H9 (cell line): ENCODE data around the gene WDR70. TPM values are rescaled to one million over a fixed set of nuclear protein-coding genes. Genes with fewer than 3 reads are reported as not detected.

Source experiments
- DNase-seq: peaks from one replicate; pipeline ENCODE4 v3.0.0-alpha.2; 2017
- H2AFZ ChIP-seq: one replicate; pipeline ENCODE4 v1.6.1; 2013; ENCODE audit warnings: mild to moderate bottlenecking, low read length, control low read depth, moderate library complexity
- H2AK5ac ChIP-seq: 2 replicates; pipeline ENCODE4 v1.6.1; 2013; ENCODE audit warnings: low read length, control low read depth, mixed read lengths; ENCODE audit not compliant: insufficient read length
- H2BK120ac ChIP-seq: one replicate; pipeline ENCODE4 v1.6.1; 2013; ENCODE audit warnings: low read depth, mild to moderate bottlenecking, low read length, control low read depth, inconsistent platforms; ENCODE audit not compliant: poor library complexity, severe bottlenecking
- H2BK12ac ChIP-seq: 2 replicates; pipeline ENCODE4 v1.6.1; 2013; ENCODE audit warnings: low read length, control low read depth, mixed read lengths, low read depth; ENCODE audit not compliant: insufficient read length
- H2BK15ac ChIP-seq: 2 replicates; pipeline ENCODE4 v1.6.1; 2013; ENCODE audit warnings: low read depth, low read length, control low read depth
- H2BK20ac ChIP-seq: one replicate; pipeline ENCODE4 v1.6.1; 2013; ENCODE audit warnings: low read depth, mild to moderate bottlenecking, low read length, control low read depth, inconsistent platforms; ENCODE audit not compliant: poor library complexity, severe bottlenecking
- H2BK5ac ChIP-seq: 2 replicates; pipeline ENCODE4 v1.6.1; 2013; ENCODE audit warnings: low read length, control low read depth, mixed read lengths; ENCODE audit not compliant: insufficient read length
- H3K14ac ChIP-seq: 2 replicates; pipeline ENCODE4 v1.6.1; 2013; ENCODE audit warnings: low read length, control low read depth; ENCODE audit not compliant: insufficient read depth
- H3K18ac ChIP-seq: 2 replicates; pipeline ENCODE4 v1.6.1; 2013; ENCODE audit warnings: low read depth, mild to moderate bottlenecking, mixed read lengths, low read length, control low read depth; ENCODE audit not compliant: insufficient read length
- H3K23ac ChIP-seq: 2 replicates; pipeline ENCODE4 v1.6.1; 2013; ENCODE audit warnings: low read length, control low read depth, mixed read lengths, low read depth; ENCODE audit not compliant: insufficient read length
- H3K23me2 ChIP-seq: 2 replicates; pipeline ENCODE4 v1.6.1; 2013; ENCODE audit warnings: low read depth, mild to moderate bottlenecking, mixed read lengths, low read length, control low read depth; ENCODE audit not compliant: insufficient read length, poor library complexity, severe bottlenecking
- H3K27ac ChIP-seq: 2 replicates; pipeline ENCODE4 v1.5.1; 2013; ENCODE audit warnings: low read length, control low read depth, mixed read lengths, low read depth; ENCODE audit not compliant: insufficient read length
- H3K27me3 ChIP-seq: 2 replicates; pipeline ENCODE4 v1.6.1; 2013; ENCODE audit warnings: low read length, control low read depth, inconsistent platforms; ENCODE audit not compliant: insufficient read depth
- H3K4ac ChIP-seq: 2 replicates; pipeline ENCODE4 v1.6.1; 2013; ENCODE audit warnings: low read depth, mild to moderate bottlenecking, control low read depth, inconsistent platforms, low read length, moderate library complexity
- H3K4me1 ChIP-seq: 2 replicates; pipeline ENCODE4 v1.6.1; 2013; ENCODE audit warnings: low read length, control low read depth, inconsistent platforms; ENCODE audit not compliant: insufficient read depth
- H3K4me2 ChIP-seq: 2 replicates; pipeline ENCODE4 v1.6.1; 2013; ENCODE audit warnings: low read length, control low read depth, mixed read lengths; ENCODE audit not compliant: insufficient read length, insufficient read depth
- H3K56ac ChIP-seq: 2 replicates; pipeline ENCODE4 v1.6.1; 2013; ENCODE audit warnings: low read depth, mild to moderate bottlenecking, mixed read lengths, low read length, control low read depth; ENCODE audit not compliant: insufficient read length
- H3K79me1 ChIP-seq: 2 replicates; pipeline ENCODE4 v1.6.1; 2013; ENCODE audit warnings: low read depth, mild to moderate bottlenecking, moderate library complexity, low read length, control low read depth, inconsistent platforms; ENCODE audit not compliant: insufficient read depth, poor library complexity, severe bottlenecking
- H3K79me2 ChIP-seq: 2 replicates; pipeline ENCODE4 v1.6.1; 2013; ENCODE audit warnings: low read length, control low read depth, inconsistent platforms; ENCODE audit not compliant: insufficient read depth
- H3K9ac ChIP-seq: 2 replicates; pipeline ENCODE4 v1.6.1; 2013; ENCODE audit warnings: low read length, control low read depth, mixed read lengths; ENCODE audit not compliant: insufficient read length; ENCODE audit errors: extremely low read depth
- H3K9me3 ChIP-seq: one replicate; pipeline ENCODE4 v1.6.1; 2013; ENCODE audit warnings: low read depth, low read length, inconsistent platforms; ENCODE audit not compliant: control insufficient read depth
- H3T11ph ChIP-seq: one replicate; pipeline ENCODE4 v1.6.1; 2013; ENCODE audit warnings: mild to moderate bottlenecking, low read length, control low read depth, inconsistent platforms
- H4K20me1 ChIP-seq: one replicate; pipeline ENCODE4 v1.6.1; 2013; ENCODE audit not compliant: control insufficient read depth, insufficient read length, insufficient read depth
- H4K5ac ChIP-seq: 2 replicates; pipeline ENCODE4 v1.6.1; 2013; ENCODE audit warnings: low read depth, mild to moderate bottlenecking, mixed read lengths, low read length, control low read depth; ENCODE audit not compliant: insufficient read length
- H4K8ac ChIP-seq: replicated peaks from 2 replicates; pipeline ENCODE4 v1.6.1; 2013; ENCODE audit warnings: low read length, control low read depth, mixed read lengths, low read depth; ENCODE audit not compliant: insufficient read length
- H4K91ac ChIP-seq: 2 replicates; pipeline ENCODE4 v1.6.1; 2013; ENCODE audit warnings: low read depth, mild to moderate bottlenecking, moderate library complexity, mixed read lengths, low read length, control low read depth; ENCODE audit not compliant: insufficient read length
- H3K27ac Mint-ChIP-seq, 3 experiments: 2 replicates in 2 of 3; 3 replicates in 1 of 3; pipeline ENCODE4 v1.8.0; 2020 to 2021; ENCODE audit warnings: mixed read lengths in 3 of 3, mild to moderate bottlenecking in 1 of 3, moderate library complexity in 1 of 3
- H3K27me3 Mint-ChIP-seq: 2 replicates; pipeline ENCODE4 v1.8.0; 2021; ENCODE audit warnings: low read depth, mild to moderate bottlenecking, moderate library complexity, mixed read lengths
- H3K36me3 Mint-ChIP-seq, 3 experiments: 2 replicates in 2 of 3; 3 replicates in 1 of 3; pipeline ENCODE4 v1.8.0; 2020 to 2021; ENCODE audit warnings: low read depth in 3 of 3, mixed read lengths in 3 of 3; ENCODE audit not compliant: insufficient read depth in 1 of 3
- H3K4me1 Mint-ChIP-seq, 2 experiments: 2 replicates each; pipeline ENCODE4 v1.8.0; 2020; ENCODE audit warnings: mixed read lengths in 2 of 2
- H3K4me3 Mint-ChIP-seq, 2 experiments: 2 replicates in 1 of 2; 3 replicates in 1 of 2; pipeline ENCODE4 v1.8.0; 2020 to 2021; ENCODE audit warnings: mild to moderate bottlenecking in 2 of 2, mixed read lengths in 2 of 2, moderate library complexity in 1 of 2
- H3K9me3 Mint-ChIP-seq, 2 experiments: 2 replicates in 1 of 2; 3 replicates in 1 of 2; pipeline ENCODE4 v1.8.0; 2020; ENCODE audit warnings: mild to moderate bottlenecking in 2 of 2, mixed read lengths in 2 of 2, moderate library complexity in 1 of 2
- WGBS: extraction: QIAGEN DNeasy Blood & Tissue Kit; methylation state at CpG from one replicate; pipeline ENCODE4 v1.1.7; 2013; ENCODE audit warnings: missing lambda C conversion rate, low lambda C conversion rate, mixed read lengths; ENCODE audit not compliant: insufficient read length; ENCODE audit errors: extremely low coverage; 5-methylcytosine and 5-hydroxymethylcytosine counted together
- total RNA-seq: library from RNA; stranded (reverse); gene quantifications from 2 replicates; pipeline ENCODE4 v1.2.1, GENCODE V29; 2021
- TF ChIP-seq, protein P1 (sequence below): fragments of 200-600 bp; sonication (generic); conservative IDR thresholded peaks from 3 replicates; pipeline ENCODE4 v1.8.0; 2021; ENCODE audit warnings: antibody characterized with exemption, mild to moderate bottlenecking

The WDR70 gene
- total RNA-seq, 1 experiment from 2014 or later, result 38.1 TPM

- H4K5ac ChIP-seq, result no peak overlapping the region
- Mint-ChIP-seq H3K27ac (no peak overlapping the region), H3K9me3 (no peaks in the 10 kb centered on the region), H3K4me3 (no peak overlapping the region), H3K27me3 (no peaks in the 10 kb centered on the region), H3K36me3 (no peaks in the 10 kb centered on the region; a peak in 1 of 7 replicates), H3K4me1 (no peaks in the 10 kb centered on the region)
- no peak overlapping the region for H3K18ac ChIP-seq
- H3K23ac ChIP-seq, result no peak overlapping the region
- H3K4me2 ChIP-seq, result no peak overlapping the region
- H3K27ac ChIP-seq, result no peak overlapping the region
- no peak overlapping the region for H2BK20ac ChIP-seq
- no peaks in the 10 kb centered on the region for H3K79me2 ChIP-seq
- H3K14ac ChIP-seq, result no peak overlapping the region
- H4K8ac ChIP-seq, result no peak overlapping the region
- no peak overlapping the region for H4K91ac ChIP-seq
- TF ChIP-seq, protein P1, sequence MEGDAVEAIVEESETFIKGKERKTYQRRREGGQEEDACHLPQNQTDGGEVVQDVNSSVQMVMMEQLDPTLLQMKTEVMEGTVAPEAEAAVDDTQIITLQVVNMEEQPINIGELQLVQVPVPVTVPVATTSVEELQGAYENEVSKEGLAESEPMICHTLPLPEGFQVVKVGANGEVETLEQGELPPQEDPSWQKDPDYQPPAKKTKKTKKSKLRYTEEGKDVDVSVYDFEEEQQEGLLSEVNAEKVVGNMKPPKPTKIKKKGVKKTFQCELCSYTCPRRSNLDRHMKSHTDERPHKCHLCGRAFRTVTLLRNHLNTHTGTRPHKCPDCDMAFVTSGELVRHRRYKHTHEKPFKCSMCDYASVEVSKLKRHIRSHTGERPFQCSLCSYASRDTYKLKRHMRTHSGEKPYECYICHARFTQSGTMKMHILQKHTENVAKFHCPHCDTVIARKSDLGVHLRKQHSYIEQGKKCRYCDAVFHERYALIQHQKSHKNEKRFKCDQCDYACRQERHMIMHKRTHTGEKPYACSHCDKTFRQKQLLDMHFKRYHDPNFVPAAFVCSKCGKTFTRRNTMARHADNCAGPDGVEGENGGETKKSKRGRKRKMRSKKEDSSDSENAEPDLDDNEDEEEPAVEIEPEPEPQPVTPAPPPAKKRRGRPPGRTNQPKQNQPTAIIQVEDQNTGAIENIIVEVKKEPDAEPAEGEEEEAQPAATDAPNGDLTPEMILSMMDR, result no peak
- H3K4ac ChIP-seq, result no peak overlapping the region
- no peaks in the 10 kb centered on the region for H3K9me3 ChIP-seq
- H3K56ac ChIP-seq, result no peak overlapping the region
- 100% methylated on average over 1 of the region's 4 CpGs for WGBS
- no peak overlapping the region for H2BK12ac ChIP-seq
- DNase-seq, result no peak
- no peaks in the 10 kb centered on the region for H3K23me2 ChIP-seq
- H2BK120ac ChIP-seq, result no peak overlapping the region
- H3K4me1 ChIP-seq, result no peaks in the 10 kb centered on the region
- no peak overlapping the region for H2AK5ac ChIP-seq
- no peaks in the 10 kb centered on the region for H3K27me3 ChIP-seq
- H4K20me1 ChIP-seq, result no peaks in the 10 kb centered on the region
- no peaks in the 10 kb centered on the region for H3K79me1 ChIP-seq
- H3T11ph ChIP-seq, result no peak overlapping the region
- no peak overlapping the region for H2BK15ac ChIP-seq
- no peak overlapping the region for H2AFZ ChIP-seq
- no peak overlapping the region for H2BK5ac ChIP-seq
- H3K9ac ChIP-seq, result no peak overlapping the region
These were observed 324.7 kb downstream of the WDR70 start for GRCh38 chr5:37703841-37704241.
